CD4-positive, alpha-beta T cell treated with Interleukin-21 for 1 hour (primary cell): Measurements from ENCODE around the gene IFITM10.

Experiments
- DNase-seq: peaks from one replicate; pipeline ENCODE4 v3.0.0-alpha.2; 2020

IFITM10 gene

DNA sequence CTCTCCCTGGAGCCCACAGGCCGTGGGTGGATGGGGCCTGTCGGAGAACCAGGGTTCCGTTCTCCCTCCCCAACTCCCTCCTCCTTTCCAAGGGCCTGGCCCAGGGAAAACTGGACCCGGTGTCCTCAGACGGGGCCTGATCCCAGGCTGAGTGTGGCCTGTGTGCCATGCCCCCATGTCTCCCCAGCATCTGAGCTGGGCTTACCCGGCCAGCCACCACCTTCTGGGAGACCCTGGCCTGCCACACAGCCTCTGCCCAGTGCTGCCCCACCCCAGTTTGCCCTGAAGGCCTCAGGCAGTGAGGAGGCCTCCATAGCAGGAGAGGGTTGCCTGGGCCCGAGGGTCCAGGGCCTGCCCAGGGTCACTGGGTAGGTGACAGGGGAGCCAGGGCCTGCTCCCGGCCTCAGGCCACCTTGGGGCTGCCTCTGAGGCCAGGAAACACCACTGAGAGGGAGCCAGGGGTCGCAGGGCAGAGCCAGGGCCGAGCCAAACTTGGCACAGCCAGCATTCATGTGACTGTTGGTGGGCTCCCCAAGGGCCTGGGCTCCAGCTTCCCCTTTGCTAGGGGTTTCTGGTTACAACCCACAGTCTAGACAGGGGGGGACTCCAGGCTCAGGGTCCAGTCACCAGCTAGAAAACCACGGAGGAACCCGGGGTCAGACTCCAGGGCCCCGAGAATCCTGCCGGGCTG is 590 bp upstream of the IFITM10 start:
- no peak for DNase-seq

- no peak for DNase-seq
Measured at GRCh38 chr11:1749395-1750351, 722 bp downstream of the IFITM10 start.

GRCh38 chr11:1748636-1749394 is 1.6 kb downstream of the IFITM10 start:
- DNase-seq = no peak

- no peak for DNase-seq
Measured at GRCh38 chr11:1747753-1748635, 2.4 kb downstream of the IFITM10 start.

DNA sequence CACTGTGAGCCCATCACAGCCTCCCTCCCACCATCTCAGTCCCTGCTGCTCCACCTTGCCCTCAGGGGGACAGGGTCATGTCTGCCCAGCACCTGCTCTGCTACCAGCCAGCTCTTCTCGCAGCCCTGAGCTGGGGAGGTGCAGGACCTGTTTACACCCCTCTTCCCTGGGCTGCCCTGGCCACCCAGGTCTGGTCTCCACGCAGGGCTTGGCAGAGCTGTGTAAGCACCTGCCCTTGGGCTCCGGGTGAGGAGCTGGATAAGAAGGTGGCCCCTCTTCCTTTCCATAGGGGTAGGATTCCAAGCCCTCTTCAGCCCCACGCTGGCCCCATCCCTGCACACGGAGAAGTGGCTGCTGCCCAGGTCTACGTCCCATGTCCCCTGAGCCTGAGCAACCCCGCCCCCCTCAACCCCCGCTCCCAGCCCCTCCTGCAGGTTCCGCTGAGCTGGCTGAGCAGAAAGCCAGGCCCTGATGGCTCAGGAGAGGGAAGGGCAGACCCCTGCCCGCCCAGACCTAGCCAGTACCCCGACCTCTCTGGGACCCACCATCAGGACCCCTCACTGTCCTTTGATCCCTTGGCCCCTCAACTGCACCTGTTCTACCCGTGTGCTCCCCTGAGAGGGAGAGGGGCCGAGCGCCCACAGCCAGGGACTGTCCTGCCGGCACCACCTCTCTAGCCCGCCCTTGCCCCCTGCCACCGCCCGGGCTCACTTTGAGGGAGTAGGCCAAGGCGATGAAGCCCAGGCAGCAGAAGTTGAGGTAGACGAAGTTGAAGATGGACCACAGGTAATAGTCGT is 3.2 kb downstream of the IFITM10 start:
- no peak for DNase-seq

- no peak for DNase-seq
Measured at GRCh38 chr11:1746511-1746931, 3.9 kb downstream of the IFITM10 start.

DNA sequence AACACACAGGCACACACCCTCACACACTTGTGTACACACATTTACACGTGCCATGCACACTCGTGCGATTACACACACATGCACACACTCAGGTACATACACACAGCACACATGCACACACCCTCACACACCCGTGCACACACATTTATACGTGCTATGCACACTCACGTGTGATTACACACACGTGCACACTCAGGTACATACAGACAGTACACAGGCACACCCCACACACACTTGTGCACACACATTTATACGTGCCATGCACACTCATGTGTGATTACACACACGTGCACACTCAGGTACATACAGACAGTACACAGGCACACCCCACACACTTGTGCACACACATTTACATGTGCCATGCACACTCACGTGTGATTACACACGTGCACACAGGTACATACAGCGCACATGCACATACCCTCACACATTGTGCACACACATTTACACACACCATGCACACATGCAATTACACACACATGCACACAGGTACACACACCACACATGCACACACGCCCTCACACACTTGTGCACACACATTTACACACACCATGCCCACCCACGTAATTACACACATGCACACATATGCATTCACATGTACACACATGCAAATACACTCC is 4.6 kb downstream of the IFITM10 start:
- no peak for DNase-seq

DNA sequence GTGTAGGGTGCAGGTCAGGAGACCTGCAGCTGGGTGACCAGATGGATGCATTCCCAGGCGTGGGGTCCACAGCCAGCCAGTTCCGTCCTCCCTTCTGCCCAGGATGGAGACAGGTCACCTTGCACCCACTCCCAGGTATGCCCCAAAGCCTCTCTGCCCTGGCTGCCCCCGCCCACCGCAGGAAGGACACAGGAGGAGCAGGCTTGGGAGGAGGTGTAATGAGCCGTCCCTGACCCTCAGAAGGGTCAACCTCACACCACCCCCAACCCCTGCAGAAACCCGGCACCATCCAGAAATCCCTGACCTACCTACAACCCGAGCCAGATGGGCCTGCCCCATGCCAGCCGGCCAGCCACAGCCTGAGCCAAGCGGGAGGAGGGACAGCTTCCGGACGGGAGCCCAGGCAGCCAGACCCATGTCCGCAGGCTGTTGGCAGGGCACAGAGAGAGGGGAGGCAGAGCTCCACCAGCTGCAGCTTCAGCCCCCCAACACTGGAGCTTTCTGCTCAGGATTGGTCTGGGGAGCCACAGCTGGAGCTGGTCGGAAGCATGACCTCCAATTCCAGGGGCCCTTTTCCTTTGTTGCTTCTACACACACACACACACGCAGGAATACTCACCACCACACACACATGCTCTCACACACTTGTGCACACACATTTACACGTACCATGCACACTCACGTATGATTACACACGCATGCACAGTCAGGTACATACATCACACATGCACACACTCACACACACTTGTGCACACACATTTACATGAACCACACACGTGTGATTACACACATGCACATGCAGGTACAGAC is 5.3 kb downstream of the IFITM10 start:
- DNase-seq = no peak

GRCh38 chr11:1744137-1744886 is 6.1 kb downstream of the IFITM10 start:
- DNase-seq = no peak

GRCh38 chr11:1743585-1744136 is 6.7 kb downstream of the IFITM10 start:
- no peak for DNase-seq

DNA sequence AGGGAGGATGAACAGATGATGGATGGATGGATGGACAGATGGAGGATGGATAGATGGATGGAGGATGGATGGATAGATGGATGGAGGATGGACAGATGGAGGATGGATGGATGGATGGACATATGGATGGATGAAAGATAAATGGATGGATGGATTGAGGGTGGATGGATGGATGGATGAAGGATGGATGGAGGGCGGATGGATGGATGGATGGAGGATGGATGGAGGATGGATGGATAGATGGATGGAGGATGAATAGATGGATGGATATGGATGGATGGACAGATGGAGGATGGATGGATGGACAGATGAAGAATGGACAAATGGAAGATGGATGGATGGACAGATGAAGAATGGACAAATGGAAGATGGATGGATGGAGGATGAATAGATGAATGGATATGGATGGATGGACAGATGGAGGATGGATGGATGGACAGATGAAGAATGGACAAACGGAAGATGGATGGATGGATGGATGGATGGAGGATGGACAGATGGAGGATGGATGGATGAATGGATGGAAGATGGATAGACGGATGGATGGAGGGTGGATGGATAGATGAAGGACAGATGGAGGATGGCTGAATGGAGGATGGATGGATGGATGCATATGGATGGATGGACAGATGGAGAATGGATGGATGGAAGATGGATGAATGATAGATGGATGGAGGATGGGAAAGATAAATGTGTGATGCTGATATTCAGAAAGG is 7.4 kb downstream of the IFITM10 start:
- DNase-seq = no peak

- DNase-seq = no peak
Measured at GRCh38 chr11:1742371-1742770, 8.0 kb downstream of the IFITM10 start.

DNA sequence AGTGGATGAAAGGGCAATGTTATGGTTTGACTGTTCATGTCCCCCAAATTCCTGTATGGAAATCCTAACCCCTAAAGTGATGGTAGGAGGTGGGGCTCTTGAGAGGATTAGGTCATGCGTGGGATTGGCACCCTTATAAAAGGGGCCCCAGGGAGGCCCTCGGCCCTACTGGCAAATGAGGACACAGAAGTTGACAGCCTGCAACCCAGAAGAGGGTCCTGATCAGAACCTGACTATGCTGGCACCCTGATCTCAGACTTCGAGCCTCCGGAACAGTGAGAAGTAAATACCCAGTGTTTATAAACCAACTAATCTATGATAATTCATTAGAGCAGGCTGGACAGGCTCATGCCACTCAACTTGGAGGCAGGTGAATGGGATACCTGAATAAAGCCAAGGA is 8.7 kb downstream of the IFITM10 start:
- DNase-seq = no peak

DNA sequence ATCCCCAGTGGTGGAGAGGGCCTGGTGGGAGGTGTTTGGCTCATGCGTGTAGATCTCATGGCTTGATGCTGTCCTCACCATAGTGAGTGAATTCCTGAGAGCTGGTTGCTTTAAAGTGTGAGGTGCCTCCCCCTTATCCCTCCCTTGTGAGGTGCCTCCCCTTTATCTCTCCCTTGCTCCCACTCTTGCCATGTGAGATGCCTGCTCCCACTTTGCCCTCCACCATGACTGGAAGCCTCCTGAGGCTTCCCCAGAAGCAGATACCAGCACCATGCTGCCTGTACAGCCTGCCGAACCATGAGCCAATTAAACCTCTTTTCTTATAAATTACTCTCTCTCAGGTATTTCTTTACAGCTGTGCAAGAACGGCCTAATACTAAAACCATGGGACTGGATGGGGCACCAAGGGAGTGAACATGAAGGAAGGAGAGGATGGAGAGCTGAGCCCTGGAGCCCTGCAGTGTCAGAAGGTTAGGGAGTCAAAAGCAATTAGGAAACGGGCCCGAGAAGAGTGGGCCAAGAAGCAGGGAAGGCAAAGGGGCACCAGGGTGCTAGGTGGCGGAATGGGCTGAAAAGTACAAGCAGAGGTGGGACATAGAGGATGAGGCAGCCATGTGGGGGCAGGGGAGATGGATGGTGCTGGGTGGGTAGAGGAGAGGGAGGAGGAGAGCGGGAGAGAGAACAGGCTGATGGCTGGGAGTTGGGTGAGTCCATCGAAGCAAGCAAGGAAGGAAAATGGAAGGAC is 9.4 kb downstream of the IFITM10 start:
- no peak for DNase-seq

DNA sequence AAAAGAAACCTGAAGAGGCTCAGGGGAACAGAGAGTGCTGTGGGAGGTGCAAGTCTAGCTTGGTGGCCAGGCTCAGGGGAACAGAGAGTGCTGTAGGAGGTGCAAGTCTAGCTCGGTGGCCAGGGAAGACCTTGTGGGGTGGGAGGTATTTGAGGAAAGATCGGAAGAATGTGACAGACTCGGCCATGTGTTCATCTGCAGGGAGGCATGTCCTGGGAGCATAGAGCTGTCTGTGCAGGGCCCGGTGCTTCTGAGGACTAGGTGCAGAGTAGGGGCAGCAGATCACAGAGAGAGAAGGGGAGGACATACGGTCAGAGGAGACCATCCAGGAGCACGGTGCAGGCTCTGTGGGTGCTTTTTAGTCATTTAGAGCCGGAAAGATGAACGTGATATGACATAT is 10.8 kb downstream of the IFITM10 start:
- no peak for DNase-seq

GRCh38 chr11:1738380-1738779 is 12.0 kb downstream of the IFITM10 start:
- DNase-seq = no peak

DNA sequence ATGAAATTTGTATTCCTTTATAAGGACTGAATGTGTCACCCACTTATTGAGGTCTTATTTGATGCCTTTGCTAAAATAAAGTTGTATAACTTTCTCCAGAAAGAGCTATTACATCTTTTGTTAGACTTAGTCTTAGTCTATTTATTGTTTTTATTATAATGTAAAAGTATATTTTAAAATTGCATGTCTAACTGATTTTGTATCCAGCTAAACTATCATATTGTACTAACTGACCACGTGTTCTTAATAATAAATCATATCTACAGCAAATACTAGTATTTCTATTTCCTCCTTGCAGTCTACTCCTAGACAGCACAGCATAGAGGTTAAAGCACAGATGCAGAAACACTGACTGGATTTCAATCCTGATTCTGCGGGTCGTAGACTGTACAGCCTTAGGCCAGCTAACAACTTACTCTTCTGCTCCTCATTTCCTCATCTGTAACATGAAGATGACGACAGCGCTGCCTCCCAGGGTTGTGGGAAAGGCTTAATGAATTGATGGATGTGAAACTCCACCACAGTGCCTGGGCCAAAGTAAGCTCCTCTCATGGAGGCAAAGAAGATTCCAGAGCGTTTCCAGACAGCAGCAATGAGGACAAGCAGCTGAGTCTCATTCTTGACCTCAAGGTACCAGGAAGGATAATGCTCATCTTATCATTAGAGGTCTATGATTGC is 13.2 kb downstream of the IFITM10 start:
- DNase-seq = no peak
